Tibial nerve (tissue), 3 donors: ENCODE measurements around the gene CAMTA1.

Experiments used
- CTCF ChIP-seq, 5 experiments: fragments of 200-600 bp in 3 of 5; fragments of 450-650 bp in 2 of 5; sonication (generic) in 3 of 5; IDR thresholded peaks; one replicate each; pipeline ENCODE4 v1.5.1; 2016 to 2019; ENCODE audit warnings: antibody characterized with exemption in 5 of 5, mild to moderate bottlenecking in 3 of 5, moderate library complexity in 2 of 5
- POLR2A ChIP-seq, 2 donors: fragments of 450-650 bp; IDR thresholded peaks; one replicate each; pipeline ENCODE4 v1.6.1; 2017; ENCODE audit warnings: antibody characterized with exemption in 2 of 2, mild to moderate bottlenecking in 2 of 2, moderate library complexity in 2 of 2

- TF ChIP-seq CTCF (IDR thresholded peaks at IDR 0.05) (no peak), POLR2A (IDR thresholded peaks at IDR 0.05) (no peak)
Measured at GRCh38 chr1:7644086-7644485, 858.8 kb downstream of the CAMTA1 start.
